ENCODE data around the gene AGA.

AGA gene

GRCh38 chr4:177385576-177386277, 56.5 kb downstream of the AGA start:
- DNase-seq (ENCODE audit: low spot score), result no peak

DNA sequence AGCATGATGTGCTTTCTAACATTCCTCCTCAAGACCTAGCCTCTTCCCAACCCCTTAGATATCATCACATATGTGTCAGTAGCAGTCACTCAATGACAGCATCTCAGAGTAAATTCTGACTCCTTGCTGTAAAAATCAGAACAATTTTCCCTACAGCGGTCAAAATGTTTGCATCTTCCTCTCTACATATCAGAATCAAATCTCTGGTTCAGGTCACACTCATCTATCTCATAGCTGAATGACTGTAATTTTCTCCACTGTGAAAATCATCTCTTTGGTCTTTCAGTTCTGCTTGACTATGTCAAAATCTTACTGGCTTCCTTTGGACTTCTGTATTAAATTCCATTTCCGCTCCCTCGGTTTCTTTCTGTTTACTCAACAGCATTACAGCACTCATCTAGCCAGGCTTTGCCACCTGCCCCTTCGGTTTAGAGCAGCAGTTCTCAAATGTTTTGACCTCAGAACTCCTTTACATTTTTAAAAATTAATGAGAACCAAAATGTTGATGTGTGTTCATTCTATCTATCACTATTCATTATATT, 57.3 kb downstream of the AGA start:
- DNase-seq (ENCODE audit: low spot score), result no peak

DNA sequence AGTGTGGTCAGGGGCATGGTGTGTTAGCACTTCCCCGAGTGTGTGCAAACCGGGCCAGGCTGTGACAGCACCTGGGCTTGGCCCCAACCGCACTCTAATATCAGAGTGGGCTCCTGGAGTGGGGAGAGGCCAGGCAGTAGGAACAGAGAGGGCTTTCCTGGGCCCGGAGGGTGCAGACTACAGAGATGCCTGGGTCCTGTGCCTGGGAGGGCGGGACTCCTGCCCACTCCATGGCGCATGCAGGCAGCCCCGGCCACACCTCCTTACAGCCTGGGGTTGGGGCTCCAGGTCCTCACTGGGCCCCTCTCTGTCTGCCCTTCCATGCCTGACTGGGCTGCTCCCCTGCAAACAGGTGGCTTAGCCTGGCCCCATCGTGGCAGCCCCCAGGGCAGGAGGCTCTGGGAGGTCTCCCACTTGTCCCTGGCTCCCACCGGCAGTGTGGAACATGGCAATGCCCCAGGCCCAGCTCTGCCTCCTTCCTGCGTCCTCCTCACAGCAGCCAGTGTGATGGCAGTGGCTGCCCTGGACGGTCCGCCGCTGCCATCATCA, 60.4 kb downstream of the AGA start:
- DNase-seq (ENCODE audit: low spot score), result no peak
